IMR-90 (cell line): Measurements from ENCODE around the gene E2F4. TPM values are rescaled to one million over a fixed set of nuclear protein-coding genes. Genes with fewer than 3 reads are reported as not detected.

Experiments
- ATAC-seq: fragments of 200-7000 bp; cut with Tn5 transposase; 2 replicates; pipeline ENCODE4 v1.9.1; 2020; ENCODE audit warnings: low read depth, mild to moderate bottlenecking, moderate library complexity
- BruUV-seq: library from RNA; stranded (reverse); fragments of 400-500 nt; replicated peaks from 2 replicates; lab custom pipeline; 2021; lab: Mats Ljungman, UMichigan
- CTCF ChIA-PET: fragments of 300-600 bp; formaldehyde crosslinking; extraction: SDS; loops from one replicate; lab custom pipeline; 2021; ENCODE audit warnings: antibody characterized with exemption; lab: Yijun Ruan, JAX
- POLR2A ChIA-PET: fragments of 300-600 bp; sonication (Branson Sonifier 250); formaldehyde crosslinking; loops from one replicate; lab custom pipeline; 2022; ENCODE audit warnings: antibody characterized with exemption; ENCODE audit not compliant: unreplicated experiment; lab: Charles Lee
- DNase-seq: peaks from one replicate; pipeline ENCODE4 v3.0.0; 2013
- H2AFZ ChIP-seq: replicated peaks from 2 replicates; pipeline ENCODE3; 2013; ENCODE audit warnings: low read length, mild to moderate bottlenecking; ENCODE audit not compliant: poor library complexity
- H2AK5ac ChIP-seq: 2 replicates; pipeline ENCODE4 v1.6.1; 2013; ENCODE audit warnings: low read depth, low read length, inconsistent platforms
- H2AK9ac ChIP-seq: replicated peaks from 2 replicates; pipeline ENCODE3; 2013; ENCODE audit warnings: mild to moderate bottlenecking, low read depth, low read length, moderate library complexity; ENCODE audit not compliant: poor library complexity
- H2BK120ac ChIP-seq: 2 replicates; pipeline ENCODE4 v1.6.1; 2013; ENCODE audit warnings: low read depth, low read length, inconsistent platforms
- H2BK15ac ChIP-seq: 3 replicates; pipeline ENCODE4 v1.6.1; 2013; ENCODE audit warnings: low read depth, low read length, inconsistent platforms
- H2BK20ac ChIP-seq: 2 replicates; pipeline ENCODE4 v1.6.1; 2013; ENCODE audit warnings: low read depth, mild to moderate bottlenecking, inconsistent platforms, low read length, moderate library complexity
- H2BK5ac ChIP-seq: 2 replicates; pipeline ENCODE4 v1.6.1; 2013; ENCODE audit warnings: mild to moderate bottlenecking, low read depth, low read length, inconsistent platforms; ENCODE audit not compliant: poor library complexity, severe bottlenecking
- H3K14ac ChIP-seq: replicated peaks from 2 replicates; pipeline ENCODE4 v1.6.1; 2013; ENCODE audit warnings: low read depth, low read length, inconsistent platforms
- H3K18ac ChIP-seq: 2 replicates; pipeline ENCODE4 v1.6.1; 2013; ENCODE audit warnings: low read depth, low read length, control low read depth
- H3K23ac ChIP-seq: 2 replicates; pipeline ENCODE4 v1.6.1; 2013; ENCODE audit warnings: low read depth, low read length, inconsistent platforms
- H3K27ac ChIP-seq: 2 replicates; pipeline ENCODE4 v1.5.1; 2013; ENCODE audit warnings: mild to moderate bottlenecking, control low read depth, low read length; ENCODE audit not compliant: insufficient read depth
- H3K27me3 ChIP-seq: 2 replicates; pipeline ENCODE4 v1.6.1; 2013; ENCODE audit warnings: low read length; ENCODE audit not compliant: control insufficient read depth, insufficient read depth
- H3K36me3 ChIP-seq: 2 replicates; pipeline ENCODE4 v1.6.1; 2013; ENCODE audit warnings: low read length, mixed read lengths; ENCODE audit not compliant: control insufficient read depth, insufficient read depth
- H3K4ac ChIP-seq: 2 replicates; pipeline ENCODE4 v1.6.1; 2013; ENCODE audit warnings: low read depth, low read length, inconsistent platforms
- H3K4me1 ChIP-seq: 2 replicates; pipeline ENCODE4 v1.6.1; 2013; ENCODE audit warnings: low read length, mixed read lengths; ENCODE audit not compliant: control insufficient read depth, insufficient read depth
- H3K4me2 ChIP-seq: 2 replicates; pipeline ENCODE4 v1.6.1; 2013; ENCODE audit warnings: low read depth, mild to moderate bottlenecking, control low read depth, low read length, moderate library complexity
- H3K4me3 ChIP-seq: 2 replicates; pipeline ENCODE4 v1.5.1; 2013; ENCODE audit warnings: low read depth, mild to moderate bottlenecking, control low read depth, low read length, moderate library complexity; ENCODE audit not compliant: insufficient read depth
- H3K56ac ChIP-seq: 2 replicates; pipeline ENCODE4 v1.6.1; 2013; ENCODE audit warnings: low read length, inconsistent platforms; ENCODE audit not compliant: insufficient read depth; ENCODE audit errors: extremely low read depth
- H3K79me1 ChIP-seq, 2 experiments: 2 replicates each; pipeline ENCODE4 v1.6.1; 2013; ENCODE audit warnings: low read length in 2 of 2, inconsistent platforms in 1 of 2, low read depth in 1 of 2
- H3K9ac ChIP-seq: 2 replicates; pipeline ENCODE4 v1.6.1; 2013; ENCODE audit warnings: low read depth, low read length, control low read depth
- H3K9me1 ChIP-seq: 2 replicates; pipeline ENCODE4 v1.6.1; 2013; ENCODE audit warnings: low read length, inconsistent platforms; ENCODE audit not compliant: insufficient read depth
- H3K9me3 ChIP-seq: 2 replicates; pipeline ENCODE4 v1.6.1; 2013; ENCODE audit warnings: low read length; ENCODE audit not compliant: control insufficient read depth, insufficient read depth
- H4K20me1 ChIP-seq: 2 replicates; pipeline ENCODE4 v1.6.1; 2013; ENCODE audit warnings: low read length, inconsistent platforms; ENCODE audit not compliant: insufficient read depth
- H4K5ac ChIP-seq: 2 replicates; pipeline ENCODE4 v1.6.1; 2013; ENCODE audit warnings: mild to moderate bottlenecking, low read depth, low read length, control low read depth
- H4K8ac ChIP-seq, 2 experiments: 2 replicates each; pipeline ENCODE4 v1.6.1; 2013; ENCODE audit warnings: low read depth in 2 of 2, low read length in 2 of 2, control low read depth in 1 of 2, inconsistent platforms in 1 of 2
- H4K91ac ChIP-seq: 2 replicates; pipeline ENCODE4 v1.6.1; 2013; ENCODE audit warnings: low read depth, low read length, inconsistent platforms; ENCODE audit not compliant: insufficient read depth
- BHLHE40 ChIP-seq: fragments of 150-350 bp; IDR thresholded peaks from 2 replicates; pipeline ENCODE4 v1.6.1; 2016; ENCODE audit warnings: mild to moderate bottlenecking, low read depth, low read length
- CEBPB ChIP-seq: IDR thresholded peaks from 2 replicates; pipeline ENCODE4 v1.6.1; 2012; ENCODE audit warnings: low read depth, low read length, improper control_type of control experiment
- CHD1 ChIP-seq: IDR thresholded peaks from 2 replicates; pipeline ENCODE4 v1.6.1; 2012; ENCODE audit warnings: low read depth, low read length, improper control_type of control experiment
- CTCF ChIP-seq: conservative IDR thresholded peaks from 2 replicates; pipeline ENCODE4 v1.5.1; 2012; ENCODE audit warnings: mild to moderate bottlenecking, low read depth, low read length, improper control_type of control experiment
- MAZ ChIP-seq: IDR thresholded peaks from 2 replicates; pipeline ENCODE4 v1.6.1; 2012; ENCODE audit warnings: low read depth, mild to moderate bottlenecking, low read length, improper control_type of control experiment, moderate library complexity, borderline replicate concordance
- NFE2L2 ChIP-seq: fragments of 150-350 bp; IDR thresholded peaks from 2 replicates; pipeline ENCODE4 v1.6.1; 2016; ENCODE audit warnings: low read depth, mild to moderate bottlenecking, low read length
- POLR2A ChIP-seq: IDR thresholded peaks from 2 replicates; pipeline ENCODE4 v1.6.1; 2012; ENCODE audit warnings: mild to moderate bottlenecking, low read depth, low read length
- RAD21 ChIP-seq: IDR thresholded peaks from 2 replicates; pipeline ENCODE4 v1.6.1; 2012; ENCODE audit warnings: low read length, improper control_type of control experiment
- RFX5 ChIP-seq: IDR thresholded peaks from 2 replicates; pipeline ENCODE4 v1.8.0; 2012; ENCODE audit warnings: low read depth, mild to moderate bottlenecking, low read length, moderate library complexity
- SMC3 ChIP-seq: fragments of 150-350 bp; IDR thresholded peaks from 2 replicates; pipeline ENCODE4 v1.6.1; 2016; ENCODE audit warnings: low read depth, mild to moderate bottlenecking, antibody characterized with exemption, low read length, moderate library complexity
- USF2 ChIP-seq: fragments of 150-350 bp; IDR thresholded peaks from 2 replicates; pipeline ENCODE4 v1.6.1; 2017; ENCODE audit warnings: mild to moderate bottlenecking, antibody characterized with exemption, low read length, low read depth
- WGBS, 2 experiments: methylation state at CpG; one replicate each; pipeline versions ENCODE4 v1.1.5 to v1.1.7; 2013; ENCODE audit warnings: missing lambda C conversion rate in 2 of 2; ENCODE audit not compliant: insufficient read length in 1 of 2; ENCODE audit errors: extremely low coverage in 2 of 2; 5-methylcytosine and 5-hydroxymethylcytosine counted together
- dilution Hi-C: fragments of 300-500 bp; cut with HindIII; formaldehyde crosslinking; loops from one replicate; pipeline ENCODE4 v1.14.3; 2018; ENCODE audit warnings: low sequenced_read_pairs; ENCODE audit not compliant: unreplicated experiment
- in situ Hi-C: fragments of 300-500 bp; cut with MboI; formaldehyde crosslinking; loops from 3 replicates; pipeline ENCODE4 v1.14.3; 2019; ENCODE audit warnings: low sequenced_read_pairs, inconsistent platforms, mixed read lengths
- intact Hi-C: fragments of 100-400 bp; cut with micrococcal nuclease; formaldehyde crosslinking; loops from 2 replicates; pipeline ENCODE4 v1.10.0; 2022
- polyA plus RNA-seq, 3 experiments: library from polyadenylated mRNA; depleted of rRNA; stranded (reverse); fragments of >200 nt; gene quantifications; 2 replicates each; pipeline ENCODE4 v1.2.3, GENCODE V29; 2012; ENCODE audit warnings: low replicate concordance in 1 of 3
- total RNA-seq: library from RNA; depleted of rRNA; stranded (reverse); fragments of >200 nt; gene quantifications from 2 replicates; pipeline ENCODE4 v1.2.3, GENCODE V29; 2012
- TF ChIP-seq, protein P1 (sequence below): fragments of 150-350 bp; IDR thresholded peaks from 2 replicates; pipeline ENCODE4 v1.6.1; 2016; ENCODE audit warnings: low read depth, mild to moderate bottlenecking, low read length, moderate library complexity, borderline replicate concordance

Gene E2F4
- total and polyA plus RNA-seq, 2 of the 4 experiments (the other 2 are of a cell fraction): 63.4 to 103 TPM

GRCh38 chr16:67233596-67233995, 41.6 kb downstream of the E2F4 start:
- no peak overlapping the region for H3K4ac ChIP-seq
- H3K27ac ChIP-seq: no peak overlapping the region
- H2AFZ ChIP-seq: no peak overlapping the region
- H2BK20ac ChIP-seq: no peak overlapping the region
- POLR2A ChIA-PET: no interaction called here
- no TSS peak for BruUV-seq
- dilution Hi-C loops: no loop called here
- intact Hi-C loops: no loop called here
- no peak overlapping the region for H4K5ac ChIP-seq
- DNase-seq (no peak), ATAC-seq (no peak)
- in situ Hi-C loops: no loop called here
- H3K9ac ChIP-seq: no peak overlapping the region
- TF ChIP-seq BHLHE40: no peak
- TF ChIP-seq CTCF: no peak
- TF ChIP-seq MAZ: no peak
- no peak for TF ChIP-seq POLR2A
- no peak for TF ChIP-seq RAD21
- no peak for TF ChIP-seq RFX5
- TF ChIP-seq CEBPB: no peak
- no peak for TF ChIP-seq CHD1
- TF ChIP-seq SMC3: no peak
- no peak for TF ChIP-seq NFE2L2
- TF ChIP-seq, protein P1, sequence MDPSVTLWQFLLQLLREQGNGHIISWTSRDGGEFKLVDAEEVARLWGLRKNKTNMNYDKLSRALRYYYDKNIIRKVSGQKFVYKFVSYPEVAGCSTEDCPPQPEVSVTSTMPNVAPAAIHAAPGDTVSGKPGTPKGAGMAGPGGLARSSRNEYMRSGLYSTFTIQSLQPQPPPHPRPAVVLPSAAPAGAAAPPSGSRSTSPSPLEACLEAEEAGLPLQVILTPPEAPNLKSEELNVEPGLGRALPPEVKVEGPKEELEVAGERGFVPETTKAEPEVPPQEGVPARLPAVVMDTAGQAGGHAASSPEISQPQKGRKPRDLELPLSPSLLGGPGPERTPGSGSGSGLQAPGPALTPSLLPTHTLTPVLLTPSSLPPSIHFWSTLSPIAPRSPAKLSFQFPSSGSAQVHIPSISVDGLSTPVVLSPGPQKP: no peak
- no peak for TF ChIP-seq USF2
- H3K9me3 ChIP-seq: no peaks in the 10 kb centered on the region
- no peak overlapping the region for H2AK9ac ChIP-seq
- peaks cover 81% of the 10 kb centered on the region for H3K36me3 ChIP-seq
- no peak overlapping the region for H3K4me2 ChIP-seq
- H4K91ac ChIP-seq: no peak overlapping the region
- no peak overlapping the region for H3K18ac ChIP-seq
- H3K56ac ChIP-seq: no peak overlapping the region
- no peaks in the 10 kb centered on the region for H3K4me1 ChIP-seq
- peaks cover 5 to 59% of the 10 kb centered on the region in 2 experiments; a peak in 3 of 4 replicates for H3K79me1 ChIP-seq
- no peak overlapping the region for H2BK5ac ChIP-seq
- no peak overlapping the region for H2AK5ac ChIP-seq
- no peaks in the 10 kb centered on the region for H4K20me1 ChIP-seq
- 100% methylated on average over 2 of the region's 7 CpGs; no CpG with 5 or more reads in 1 of the 2 experiments for WGBS, 2 experiments
- H3K14ac ChIP-seq: no peak overlapping the region
- no peak overlapping the region for H2BK15ac ChIP-seq
- H3K9me1 ChIP-seq: no peaks in the 10 kb centered on the region
- H4K8ac ChIP-seq: no peak overlapping the region
- H2BK120ac ChIP-seq: no peak overlapping the region
- CTCF ChIA-PET: no interaction called here
- no peak overlapping the region for H3K4me3 ChIP-seq
- H3K27me3 ChIP-seq: no peaks in the 10 kb centered on the region
- no peak overlapping the region for H3K23ac ChIP-seq
